CD4-positive, alpha-beta T cell (primary cell): Measurements from ENCODE around the gene DDIAS. TPM values are rescaled to one million over a fixed set of nuclear protein-coding genes. Genes with fewer than 3 reads are reported as not detected.
"Not testable (repeated sequence)": the region's sequence is repeated elsewhere in the genome, so short reads cannot be mapped to it uniquely, and the experiment has no call there.

ENCODE experiments used
- ATAC-seq: fragments of 200-7000 bp; cut with Tn5 transposase; one replicate; pipeline ENCODE4 v1.10.0; 2022; ENCODE audit warnings: mild to moderate bottlenecking; ENCODE audit not compliant: poor library complexity
- CTCF ChIA-PET: fragments of 350-600 bp; sonication (Branson Sonifier 250); formaldehyde crosslinking; loops from one replicate; lab custom pipeline; 2021; ENCODE audit warnings: antibody characterized with exemption, inconsistent platforms; lab: Charles Lee
- POLR2A ChIA-PET: fragments of 350-600 bp; sonication (Branson Sonifier 250); formaldehyde crosslinking; loops from one replicate; lab custom pipeline; 2021; ENCODE audit warnings: antibody characterized with exemption, inconsistent platforms; lab: Charles Lee
- DNase-seq, 14 experiments: peaks; one replicate each; pipeline ENCODE4 v3.0.0-alpha.2; 2013 to 2020; ENCODE audit warnings: mixed read lengths in 2 of 14
- H3K27ac ChIP-seq, 2 donors: one replicate each; pipeline versions ENCODE4 v1.5.1 to v1.7.0; 2013; ENCODE audit warnings: low read length in 2 of 2, low read depth in 1 of 2, mild to moderate bottlenecking in 1 of 2
- H3K27me3 ChIP-seq, 2 experiments: 1 replicate in 1 of 2; 2 replicates in 1 of 2; pipeline versions ENCODE4 v1.6.1 to v1.7.0; 2013; ENCODE audit warnings: low read length in 2 of 2, control low read depth in 1 of 2, mild to moderate bottlenecking in 1 of 2, moderate library complexity in 1 of 2; ENCODE audit not compliant: insufficient read depth in 2 of 2, control insufficient read depth in 1 of 2
- H3K36me3 ChIP-seq: one replicate; pipeline ENCODE4 v1.6.1; 2013; ENCODE audit warnings: low read length, control low read depth; ENCODE audit not compliant: insufficient read depth
- H3K4me1 ChIP-seq: one replicate; pipeline ENCODE4 v1.6.1; 2013; ENCODE audit warnings: low read length, control low read depth; ENCODE audit not compliant: insufficient read depth
- H3K4me3 ChIP-seq: one replicate; pipeline ENCODE4 v1.5.1; 2013; ENCODE audit warnings: mild to moderate bottlenecking, low read length, moderate library complexity
- H3K9me3 ChIP-seq, 2 experiments: 1 replicate in 1 of 2; 2 replicates in 1 of 2; pipeline versions ENCODE4 v1.6.1 to v1.7.0; 2013; ENCODE audit warnings: low read length in 2 of 2, mild to moderate bottlenecking in 2 of 2, control low read depth in 1 of 2, moderate library complexity in 1 of 2; ENCODE audit not compliant: control insufficient read depth in 1 of 2, insufficient read depth in 1 of 2
- H3K27ac Mint-ChIP-seq: one replicate; pipeline ENCODE4 v1.8.0; 2020; ENCODE audit warnings: mixed read lengths
- H3K27me3 Mint-ChIP-seq: one replicate; pipeline ENCODE4 v1.8.0; 2021; ENCODE audit warnings: mixed read lengths
- H3K36me3 Mint-ChIP-seq: one replicate; pipeline ENCODE4 v1.8.0; 2021; ENCODE audit warnings: low read depth, mixed read lengths
- H3K4me1 Mint-ChIP-seq: one replicate; pipeline ENCODE4 v1.8.0; 2021; ENCODE audit warnings: low read depth, mixed read lengths
- H3K4me3 Mint-ChIP-seq: one replicate; pipeline ENCODE4 v1.8.0; 2020; ENCODE audit warnings: mild to moderate bottlenecking, mixed read lengths
- H3K9me3 Mint-ChIP-seq: one replicate; pipeline ENCODE4 v1.8.0; 2020; ENCODE audit warnings: mixed read lengths
- intact Hi-C, 2 experiments: fragments of 100-400 bp; cut with DNase I in 1 of 2; cut with micrococcal nuclease in 1 of 2; formaldehyde crosslinking; loops; one replicate each; pipeline versions ENCODE4 v1.15.1 to v1.9.0; 2023 to 2025; cut with DNase I, micrococcal nuclease
- total RNA-seq, 174 experiments: library from RNA in 2 of 174; stranded (reverse) in 2 of 174; gene quantifications; one replicate each; pipeline ENCODE4 v1.2.3 and lab custom pipeline; 2021 to 2026
- TF ChIP-seq, protein P1 (sequence below): fragments of 200-600 bp; IDR thresholded peaks from one replicate; pipeline ENCODE4 v1.8.0; 2022; ENCODE audit warnings: antibody characterized with exemption, mild to moderate bottlenecking

DDIAS gene
- total RNA-seq, 2 experiments from 2014 or later, result 0.59 to 0.85 TPM

DNA sequence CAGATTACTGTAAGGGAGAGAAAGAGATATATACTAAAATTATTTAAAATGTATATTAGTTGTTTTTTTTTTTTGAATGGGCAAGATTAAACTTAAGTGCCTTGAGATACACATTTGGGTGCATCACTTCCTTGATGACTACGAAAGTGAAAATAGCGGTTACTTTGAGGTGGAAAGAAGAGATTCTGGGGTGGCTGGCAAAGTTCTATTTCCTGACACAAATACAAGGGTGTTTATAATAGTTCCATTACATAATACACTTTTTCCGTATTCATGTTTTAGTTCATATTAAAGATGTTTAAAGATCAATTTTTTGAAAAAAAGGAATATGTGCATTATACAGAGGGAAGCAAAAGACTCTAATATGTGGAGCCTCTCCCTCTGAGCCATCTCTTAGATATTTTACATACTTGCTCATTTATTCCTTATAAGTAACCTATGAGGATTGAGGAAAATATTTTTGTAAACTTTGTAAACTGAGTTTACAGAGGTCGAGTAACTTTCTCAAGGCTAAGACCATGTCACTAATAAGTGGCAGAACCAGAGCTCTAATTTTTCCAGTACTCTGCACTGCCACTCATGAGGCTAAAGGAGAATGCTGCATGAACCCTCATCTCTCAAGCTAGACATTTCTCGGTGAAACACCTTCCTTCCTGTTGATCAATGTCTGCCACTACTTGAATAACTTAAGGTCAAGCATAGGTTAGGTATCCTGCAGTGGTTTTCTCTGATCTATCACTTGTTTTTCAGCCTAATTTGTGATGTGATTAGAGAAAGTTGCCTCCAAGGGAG lies 58.6 kb downstream of the DDIAS start:
- Mint-ChIP-seq H3K36me3 (peaks cover 38% of the 10 kb centered on the region), H3K4me1 (peaks cover 88% of the 10 kb centered on the region), H3K27ac (peak overlapping the region; percentile 97), H3K4me3 (peak overlapping the region; percentile 69), H3K27me3 (no peaks in the 10 kb centered on the region), H3K9me3 (peaks cover 8% of the 10 kb centered on the region)
- peak in 10 of 14 experiments; percentile 12 to 92 (median 46) for DNase-seq
- intact Hi-C loops, result loop anchor here in 1 of 2 experiments (1.0 to 2.0 kb wide), 5 partner anchors 11 to 111 kb away; partner anchors contain the start of genes DDIAS, PRCP and RAB30
- Histone ChIP-seq H3K4me1 (peaks cover 45% of the 10 kb centered on the region), H3K36me3 (no peaks in the 10 kb centered on the region), H3K27ac (peak overlapping the region; percentile 76 to 81), H3K9me3 (peaks cover 0 to 11% of the 10 kb centered on the region in 2 experiments), H3K4me3 (peak overlapping the region; percentile 37), H3K27me3 (no peaks in the 10 kb centered on the region)
- TF ChIP-seq, protein P1, sequence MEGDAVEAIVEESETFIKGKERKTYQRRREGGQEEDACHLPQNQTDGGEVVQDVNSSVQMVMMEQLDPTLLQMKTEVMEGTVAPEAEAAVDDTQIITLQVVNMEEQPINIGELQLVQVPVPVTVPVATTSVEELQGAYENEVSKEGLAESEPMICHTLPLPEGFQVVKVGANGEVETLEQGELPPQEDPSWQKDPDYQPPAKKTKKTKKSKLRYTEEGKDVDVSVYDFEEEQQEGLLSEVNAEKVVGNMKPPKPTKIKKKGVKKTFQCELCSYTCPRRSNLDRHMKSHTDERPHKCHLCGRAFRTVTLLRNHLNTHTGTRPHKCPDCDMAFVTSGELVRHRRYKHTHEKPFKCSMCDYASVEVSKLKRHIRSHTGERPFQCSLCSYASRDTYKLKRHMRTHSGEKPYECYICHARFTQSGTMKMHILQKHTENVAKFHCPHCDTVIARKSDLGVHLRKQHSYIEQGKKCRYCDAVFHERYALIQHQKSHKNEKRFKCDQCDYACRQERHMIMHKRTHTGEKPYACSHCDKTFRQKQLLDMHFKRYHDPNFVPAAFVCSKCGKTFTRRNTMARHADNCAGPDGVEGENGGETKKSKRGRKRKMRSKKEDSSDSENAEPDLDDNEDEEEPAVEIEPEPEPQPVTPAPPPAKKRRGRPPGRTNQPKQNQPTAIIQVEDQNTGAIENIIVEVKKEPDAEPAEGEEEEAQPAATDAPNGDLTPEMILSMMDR, result no peak
- ATAC-seq, result peak; percentile 85
- CTCF ChIA-PET, result interaction anchor here (0.8 to 1.5 kb wide), 8 partner anchors 11 to 290 kb away, joined by 3 to 7 read pairs (median 3); no protein-coding TSS in a partner anchor
- POLR2A ChIA-PET, result interaction anchor here (0.5 to 4.8 kb wide), 35 partner anchors 9 to 326 kb away, joined by 3 to 50 read pairs (median 4); partner anchors contain the start of genes ANKRD42, CCDC90B, DDIAS and PCF11

DNA sequence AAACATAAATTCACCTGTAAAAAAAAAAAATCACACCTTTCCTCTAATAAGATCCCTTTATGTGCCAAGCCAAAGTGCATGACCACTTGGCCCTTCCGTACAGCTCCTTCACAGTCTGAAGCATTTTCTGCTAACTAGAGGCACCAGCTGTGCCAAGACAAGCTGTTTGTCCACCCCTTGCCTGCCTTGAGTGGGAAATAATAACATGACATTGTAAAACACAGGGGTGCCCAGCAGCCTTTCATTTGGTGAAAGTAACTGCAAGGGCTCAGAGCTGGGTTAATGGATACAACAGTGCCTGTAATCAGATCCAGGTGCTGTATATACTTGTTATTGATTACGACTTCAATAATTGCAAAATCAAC lies 59.2 kb downstream of the DDIAS start:
- ATAC-seq (peak; percentile 6), DNase-seq (peak in 3 of 14 experiments; percentile 11 to 21 (median 18))
- H3K4me1 ChIP-seq, result peaks cover 43% of the 10 kb centered on the region
- no peaks in the 10 kb centered on the region for H3K27me3 ChIP-seq
- peak overlapping the region; percentile 37 for H3K4me3 ChIP-seq
- H3K36me3 Mint-ChIP-seq, result peaks cover 32% of the 10 kb centered on the region
- H3K4me3 Mint-ChIP-seq, result peak overlapping the region; percentile 69
- TF ChIP-seq, protein P1, result no peak
- H3K36me3 ChIP-seq, result no peaks in the 10 kb centered on the region
- H3K27ac Mint-ChIP-seq, result peak overlapping the region; percentile 97
- H3K9me3 Mint-ChIP-seq, result peaks cover 8% of the 10 kb centered on the region
- H3K4me1 Mint-ChIP-seq, result peaks cover 88% of the 10 kb centered on the region
- intact Hi-C loops, result loop anchor here in 1 of 2 experiments (1.0 to 2.0 kb wide), 5 partner anchors 11 to 111 kb away; partner anchors contain the start of genes DDIAS, PRCP and RAB30
- peak overlapping the region; percentile 76 to 81 for H3K27ac ChIP-seq
- H3K27me3 Mint-ChIP-seq, result no peaks in the 10 kb centered on the region
- CTCF ChIA-PET, result interaction anchor here (0.8 to 1.5 kb wide), 7 partner anchors 11 to 289 kb away, joined by 3 to 7 read pairs (median 3); no protein-coding TSS in a partner anchor
- H3K9me3 ChIP-seq, result peaks cover 0 to 9% of the 10 kb centered on the region in 2 experiments
- POLR2A ChIA-PET, result interaction anchor here (0.9 to 4.8 kb wide), 31 partner anchors 9 to 325 kb away, joined by 3 to 50 read pairs (median 5); partner anchors contain the start of genes ANKRD42, CCDC90B, DDIAS and PCF11

DNA sequence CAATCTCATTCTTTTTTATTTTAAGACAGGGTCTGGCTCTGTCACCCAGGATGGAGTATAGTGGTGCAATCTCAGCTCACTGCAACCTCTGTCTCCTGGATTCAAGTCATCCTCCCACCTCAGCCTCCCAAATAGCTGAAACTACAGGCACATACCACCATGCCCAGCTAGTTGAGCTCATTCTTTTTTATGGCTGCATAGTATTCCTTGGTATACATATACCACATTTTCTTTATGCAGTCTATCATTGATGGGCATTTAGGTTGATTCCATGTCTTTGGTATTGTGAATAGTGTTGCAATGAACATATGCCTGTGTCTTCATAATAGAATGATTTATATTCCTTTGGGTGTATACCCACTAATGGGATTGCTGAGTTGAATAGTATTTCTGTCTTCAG lies 60.5 kb downstream of the DDIAS start:
- H3K27me3 ChIP-seq, DNase-seq, H3K4me3 ChIP-seq, H3K27me3 Mint-ChIP-seq, H3K9me3 ChIP-seq, H3K36me3 ChIP-seq, intact Hi-C loops, H3K9me3 Mint-ChIP-seq, ATAC-seq, H3K27ac ChIP-seq: not testable (repeated sequence)
- peaks cover 19% of the 10 kb centered on the region for H3K36me3 Mint-ChIP-seq
- peaks cover 81% of the 10 kb centered on the region for H3K4me1 Mint-ChIP-seq
- peak overlapping the region; percentile 97 for H3K27ac Mint-ChIP-seq
- H3K4me3 Mint-ChIP-seq, result peak overlapping the region; percentile 42
- ChIA-PET POLR2A (interaction anchor here (0.7 to 4.8 kb wide), 7 partner anchors 7 to 195 kb away, joined by 3 to 50 read pairs (median 5); partner anchors contain the start of genes DDIAS, PCF11 and PRCP), CTCF (interaction anchor here (0.9 kb wide), 1 partner anchor 39 kb away, joined by 3 read pairs; no protein-coding TSS in a partner anchor)
- H3K4me1 ChIP-seq, result peaks cover 36% of the 10 kb centered on the region
